ENCODE measurements around the gene OSBPL3.

- TF ChIP-seq, protein P1, sequence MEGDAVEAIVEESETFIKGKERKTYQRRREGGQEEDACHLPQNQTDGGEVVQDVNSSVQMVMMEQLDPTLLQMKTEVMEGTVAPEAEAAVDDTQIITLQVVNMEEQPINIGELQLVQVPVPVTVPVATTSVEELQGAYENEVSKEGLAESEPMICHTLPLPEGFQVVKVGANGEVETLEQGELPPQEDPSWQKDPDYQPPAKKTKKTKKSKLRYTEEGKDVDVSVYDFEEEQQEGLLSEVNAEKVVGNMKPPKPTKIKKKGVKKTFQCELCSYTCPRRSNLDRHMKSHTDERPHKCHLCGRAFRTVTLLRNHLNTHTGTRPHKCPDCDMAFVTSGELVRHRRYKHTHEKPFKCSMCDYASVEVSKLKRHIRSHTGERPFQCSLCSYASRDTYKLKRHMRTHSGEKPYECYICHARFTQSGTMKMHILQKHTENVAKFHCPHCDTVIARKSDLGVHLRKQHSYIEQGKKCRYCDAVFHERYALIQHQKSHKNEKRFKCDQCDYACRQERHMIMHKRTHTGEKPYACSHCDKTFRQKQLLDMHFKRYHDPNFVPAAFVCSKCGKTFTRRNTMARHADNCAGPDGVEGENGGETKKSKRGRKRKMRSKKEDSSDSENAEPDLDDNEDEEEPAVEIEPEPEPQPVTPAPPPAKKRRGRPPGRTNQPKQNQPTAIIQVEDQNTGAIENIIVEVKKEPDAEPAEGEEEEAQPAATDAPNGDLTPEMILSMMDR (IDR thresholded peaks at IDR 0.05) = no peak
- no peak for TF ChIP-seq EZH2 (IDR thresholded peaks at IDR 0.05; ENCODE audit: borderline replicate concordance, insufficient read depth, low read depth, low read length, poor library complexity, severe bottlenecking)
Observed at GRCh38 chr7:24861336-24861735, 118.6 kb downstream of the OSBPL3 start.

All from B cell (primary cell).